ENCODE data around the gene DOCK9. TPM values are rescaled to one million over a fixed set of nuclear protein-coding genes. Genes with fewer than 3 reads are reported as not detected.
A peak's percentile ranks its signal among the peaks of the same experiment; 100 is the strongest.

The DOCK9 gene
- total RNA-seq, 6 donors from 2014 or later = 155 to 284 (median 170) TPM

DNA sequence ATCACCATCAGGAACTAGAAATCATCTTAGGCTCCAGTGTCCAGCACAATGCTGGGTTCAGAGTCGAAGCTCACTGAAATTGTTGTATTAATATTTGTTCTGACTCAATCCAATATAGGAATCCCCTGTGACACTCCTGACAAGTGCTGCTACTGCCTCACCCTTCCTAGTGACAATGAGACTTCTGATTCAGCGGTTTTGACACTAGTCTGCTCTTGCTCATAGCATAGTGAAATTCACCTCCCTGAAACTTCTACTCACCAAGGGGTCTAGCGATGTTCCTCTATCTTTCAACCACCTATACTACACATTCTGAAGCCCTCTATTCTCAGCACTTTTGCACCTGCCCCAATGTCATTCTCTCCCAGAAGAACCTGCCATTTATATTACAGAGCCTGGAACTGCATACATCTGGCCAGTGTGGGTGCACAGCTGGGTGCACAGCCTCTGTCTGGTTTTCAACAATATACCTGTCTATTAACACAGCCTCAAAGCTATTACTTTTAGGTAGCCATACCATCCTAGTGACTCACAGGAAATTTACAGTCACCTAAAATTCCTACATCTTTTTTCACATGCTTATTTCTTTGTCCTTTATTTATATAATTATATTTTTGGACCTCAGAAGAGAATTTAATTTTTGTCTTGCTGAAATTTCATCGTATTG is 88.3 kb downstream of the DOCK9 start:
- WGBS, 2 donors = 87 to 89% methylated on average over 4 of the region's 4 CpGs
- Histone ChIP-seq H3K9me3 (no peaks in the 10 kb centered on the region), H3K36me3 (peaks cover 0 to 67% (median 20%) of the 10 kb centered on the region in 4 donors), H3K27me3 (no peaks in the 10 kb centered on the region), H3K4me1 (peaks cover 6 to 11% (median 8%) of the 10 kb centered on the region in 4 donors), H3K4me3 (no peak overlapping the region), H3K27ac (peak overlapping the region in 1 of 4 donors; percentile 1)
- TF ChIP-seq POLR2A (IDR thresholded peaks at IDR 0.05) = no peak
- TF ChIP-seq EP300 (IDR thresholded peaks at IDR 0.05) = no peak
- TF ChIP-seq, protein P1, sequence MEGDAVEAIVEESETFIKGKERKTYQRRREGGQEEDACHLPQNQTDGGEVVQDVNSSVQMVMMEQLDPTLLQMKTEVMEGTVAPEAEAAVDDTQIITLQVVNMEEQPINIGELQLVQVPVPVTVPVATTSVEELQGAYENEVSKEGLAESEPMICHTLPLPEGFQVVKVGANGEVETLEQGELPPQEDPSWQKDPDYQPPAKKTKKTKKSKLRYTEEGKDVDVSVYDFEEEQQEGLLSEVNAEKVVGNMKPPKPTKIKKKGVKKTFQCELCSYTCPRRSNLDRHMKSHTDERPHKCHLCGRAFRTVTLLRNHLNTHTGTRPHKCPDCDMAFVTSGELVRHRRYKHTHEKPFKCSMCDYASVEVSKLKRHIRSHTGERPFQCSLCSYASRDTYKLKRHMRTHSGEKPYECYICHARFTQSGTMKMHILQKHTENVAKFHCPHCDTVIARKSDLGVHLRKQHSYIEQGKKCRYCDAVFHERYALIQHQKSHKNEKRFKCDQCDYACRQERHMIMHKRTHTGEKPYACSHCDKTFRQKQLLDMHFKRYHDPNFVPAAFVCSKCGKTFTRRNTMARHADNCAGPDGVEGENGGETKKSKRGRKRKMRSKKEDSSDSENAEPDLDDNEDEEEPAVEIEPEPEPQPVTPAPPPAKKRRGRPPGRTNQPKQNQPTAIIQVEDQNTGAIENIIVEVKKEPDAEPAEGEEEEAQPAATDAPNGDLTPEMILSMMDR (IDR thresholded peaks at IDR 0.05) = no peak
- no peak for TF ChIP-seq POLR2AphosphoS5 (IDR thresholded peaks at IDR 0.05)
- ATAC-seq (ENCODE audit: low FRiP score in 2 of 2) = no peak
- no peak for DNase-seq

- ATAC-seq (ENCODE audit: low FRiP score in 2 of 2) = no peak
- peaks cover 0 to 71% (median 27%) of the 10 kb centered on the region in 4 donors for H3K36me3 ChIP-seq
- no peaks in the 10 kb centered on the region for H3K27me3 ChIP-seq
- H3K4me1 ChIP-seq = peaks cover 5 to 9% (median 7%) of the 10 kb centered on the region in 4 donors
- no peak for DNase-seq
- H3K4me3 ChIP-seq = no peak overlapping the region
- no peaks in the 10 kb centered on the region for H3K9me3 ChIP-seq
- peak overlapping the region in 1 of 4 donors; percentile 1 for H3K27ac ChIP-seq
- TF ChIP-seq, protein P1 (IDR thresholded peaks at IDR 0.05) = no peak
- no peak for TF ChIP-seq EP300 (IDR thresholded peaks at IDR 0.05)
- no peak for TF ChIP-seq POLR2A (IDR thresholded peaks at IDR 0.05)
- WGBS, 2 donors = 50% methylated on average over 3 of the region's 3 CpGs
Observed at GRCh38 chr13:98888890-98889279, 89.0 kb downstream of the DOCK9 start.

DNA sequence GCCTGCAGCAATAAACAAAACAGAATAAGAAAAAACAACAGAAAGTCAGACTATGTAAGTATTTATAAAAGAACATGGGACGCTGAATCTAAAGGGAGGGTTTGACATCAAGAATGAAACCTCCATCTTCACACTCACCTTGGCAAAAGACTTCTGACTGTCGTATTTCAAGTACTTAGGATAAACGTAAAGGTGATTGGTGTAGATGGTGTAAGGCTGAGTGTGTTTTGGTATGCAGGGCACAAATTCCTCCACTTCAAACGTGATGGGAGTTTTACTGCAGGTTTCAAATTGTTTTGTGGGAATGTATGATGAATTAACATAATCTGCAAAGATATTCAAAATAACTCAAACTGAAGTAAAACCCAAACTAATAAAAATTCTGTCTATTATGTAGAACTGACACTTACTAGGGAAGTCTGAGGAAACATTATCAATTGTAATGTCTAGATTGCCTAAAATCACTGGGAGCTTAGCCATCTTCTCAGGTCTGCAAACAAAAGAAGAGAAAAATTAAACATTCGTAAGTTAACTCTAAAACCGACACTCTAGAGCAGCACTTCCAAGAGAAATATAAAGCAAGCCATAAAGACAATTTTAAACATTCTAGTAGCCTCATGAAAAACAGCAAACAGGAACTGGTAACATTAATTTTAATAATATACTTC is 89.5 kb downstream of the DOCK9 start:
- 73 to 76% methylated on average over 6 of the region's 6 CpGs for WGBS, 2 donors
- peaks cover 3 to 71% (median 31%) of the 10 kb centered on the region in 4 donors for H3K36me3 ChIP-seq
- no peak for DNase-seq

DNA sequence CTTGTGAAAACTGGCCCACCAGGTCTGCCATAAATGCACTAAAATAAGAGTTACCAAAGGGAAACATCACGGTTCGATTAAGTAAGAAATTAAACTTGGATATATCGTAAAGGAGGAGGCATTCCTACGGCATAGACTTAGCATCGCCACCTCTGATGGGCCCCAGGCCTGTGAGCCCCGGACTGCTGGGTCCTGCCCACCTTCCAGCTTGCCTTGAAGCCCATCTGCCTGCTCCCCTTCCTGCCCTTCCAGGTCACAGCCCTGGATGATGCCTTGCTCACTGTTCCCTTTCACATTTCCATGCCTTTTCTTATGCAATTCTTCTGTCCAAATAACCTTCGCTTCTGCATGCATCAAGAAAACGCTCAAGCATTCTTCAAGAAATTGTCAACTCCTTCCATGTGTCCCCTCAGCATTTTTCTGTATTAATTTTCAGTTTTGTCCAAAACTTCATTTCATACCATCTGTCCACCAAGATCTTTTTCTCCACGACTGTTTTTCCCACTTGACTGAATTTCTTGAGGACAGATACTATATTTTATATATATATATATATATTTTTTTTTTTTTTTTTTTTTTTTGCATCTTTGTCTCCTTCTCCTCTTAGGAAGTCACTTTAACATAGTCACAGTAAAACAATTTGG is 91.2 kb downstream of the DOCK9 start:
- no peak overlapping the region for H3K27ac ChIP-seq
- H3K9me3 ChIP-seq = no peaks in the 10 kb centered on the region
- ATAC-seq (ENCODE audit: low FRiP score in 2 of 2) = no peak
- H3K36me3 ChIP-seq = peaks cover 11 to 82% (median 44%) of the 10 kb centered on the region in 4 donors
- no peak for TF ChIP-seq POLR2AphosphoS5 (IDR thresholded peaks at IDR 0.05)
- TF ChIP-seq EP300 (IDR thresholded peaks at IDR 0.05) = no peak
- TF ChIP-seq, protein P1 (IDR thresholded peaks at IDR 0.05) = no peak
- TF ChIP-seq POLR2A (IDR thresholded peaks at IDR 0.05) = no peak
- peak in 1 of 2 donors; percentile 22 for DNase-seq
- no peaks in the 10 kb centered on the region for H3K27me3 ChIP-seq
- H3K4me1 ChIP-seq = peaks cover 0 to 6% (median 1%) of the 10 kb centered on the region in 4 donors
- 96 to 97% methylated on average over 9 of the region's 9 CpGs for WGBS, 2 donors
- H3K4me3 ChIP-seq = no peak overlapping the region

More for the DNA sequence above, 89.5 kb downstream of the DOCK9 start:
- TF ChIP-seq POLR2A (IDR thresholded peaks at IDR 0.05) (no peak), EP300 (IDR thresholded peaks at IDR 0.05) (no peak), POLR2AphosphoS5 (IDR thresholded peaks at IDR 0.05) (no peak)
- TF ChIP-seq, protein P1 (IDR thresholded peaks at IDR 0.05) = no peak
- Histone ChIP-seq H3K27ac (no peak overlapping the region), H3K4me3 (no peak overlapping the region), H3K27me3 (no peaks in the 10 kb centered on the region), H3K9me3 (no peaks in the 10 kb centered on the region), H3K4me1 (peaks cover 0 to 9% (median 5%) of the 10 kb centered on the region in 4 donors)
- ATAC-seq (ENCODE audit: low FRiP score in 2 of 2) = no peak

Data from upper lobe of left lung (tissue), 6 donors.